HEK293 (cell line): ENCODE results near the gene KCTD1.

Source experiments
- AEBP2 ChIP-seq: fragments of 450-650 bp; formaldehyde crosslinking; IDR thresholded peaks from 2 replicates; pipeline ENCODE4 v1.5.1; 2016; ENCODE audit warnings: missing biosample characterization, missing genetic modification characterization, borderline replicate concordance
- BCL6B ChIP-seq: fragments of 450-650 bp; formaldehyde crosslinking; IDR thresholded peaks from 2 replicates; pipeline ENCODE4 v1.5.1; 2017; ENCODE audit warnings: missing biosample characterization, missing genetic modification characterization
- FEZF1 ChIP-seq: fragments of 450-650 bp; formaldehyde crosslinking; IDR thresholded peaks from 2 replicates; pipeline ENCODE4 v1.5.1; 2016; ENCODE audit warnings: missing biosample characterization, missing genetic modification characterization
- KLF8 ChIP-seq: fragments of 450-650 bp; formaldehyde crosslinking; IDR thresholded peaks from 2 replicates; pipeline ENCODE4 v1.5.1; 2016; ENCODE audit warnings: missing biosample characterization, missing genetic modification characterization
- PRDM4 ChIP-seq: fragments of 450-650 bp; formaldehyde crosslinking; IDR thresholded peaks from 2 replicates; pipeline ENCODE4 v1.5.1; 2017; ENCODE audit warnings: missing biosample characterization, missing genetic modification characterization
- RBAK ChIP-seq: fragments of 450-650 bp; formaldehyde crosslinking; IDR thresholded peaks from 2 replicates; pipeline ENCODE4 v1.5.1; 2016; ENCODE audit warnings: missing biosample characterization, missing genetic modification characterization
- REPIN1 ChIP-seq: fragments of 450-650 bp; formaldehyde crosslinking; IDR thresholded peaks from 2 replicates; pipeline ENCODE4 v1.5.1; 2017; ENCODE audit warnings: missing biosample characterization, missing genetic modification characterization, low read depth
- REST ChIP-seq: fragments of 450-650 bp; formaldehyde crosslinking; IDR thresholded peaks from 2 replicates; pipeline ENCODE4 v1.5.1; 2016; ENCODE audit warnings: missing biosample characterization, missing genetic modification characterization
- SCRT2 ChIP-seq: fragments of 450-650 bp; formaldehyde crosslinking; IDR thresholded peaks from 2 replicates; pipeline ENCODE4 v1.5.1; 2016; ENCODE audit warnings: missing biosample characterization, missing genetic modification characterization
- YY2 ChIP-seq: fragments of 450-650 bp; formaldehyde crosslinking; IDR thresholded peaks from 2 replicates; pipeline ENCODE4 v1.5.1; 2016; ENCODE audit warnings: missing biosample characterization, missing genetic modification characterization
- ZBTB17 ChIP-seq: fragments of 450-650 bp; formaldehyde crosslinking; IDR thresholded peaks from 2 replicates; pipeline ENCODE4 v1.5.1; 2016; ENCODE audit warnings: missing biosample characterization, missing genetic modification characterization
- ZBTB21 ChIP-seq: fragments of 450-650 bp; formaldehyde crosslinking; IDR thresholded peaks from 2 replicates; pipeline ENCODE4 v1.5.1; 2017; ENCODE audit warnings: missing biosample characterization, missing genetic modification characterization
- ZFHX2 ChIP-seq: fragments of 450-650 bp; formaldehyde crosslinking; conservative IDR thresholded peaks from 2 replicates; pipeline ENCODE4 v1.5.1; 2016; ENCODE audit warnings: missing biosample characterization, missing genetic modification characterization
- ZNF112 ChIP-seq: fragments of 450-650 bp; formaldehyde crosslinking; IDR thresholded peaks from 2 replicates; pipeline ENCODE4 v1.5.0; 2017; ENCODE audit warnings: missing biosample characterization, missing genetic modification characterization
- ZNF114 ChIP-seq: fragments of 450-650 bp; formaldehyde crosslinking; IDR thresholded peaks from 2 replicates; pipeline ENCODE4 v1.5.0; 2017; ENCODE audit warnings: missing biosample characterization, missing genetic modification characterization
- ZNF121 ChIP-seq: fragments of 450-650 bp; formaldehyde crosslinking; IDR thresholded peaks from 2 replicates; pipeline ENCODE4 v1.5.1; 2016; ENCODE audit warnings: missing biosample characterization, missing genetic modification characterization
- ZNF266 ChIP-seq: fragments of 450-650 bp; formaldehyde crosslinking; IDR thresholded peaks from 2 replicates; pipeline ENCODE4 v1.5.1; 2016; ENCODE audit warnings: missing biosample characterization, missing genetic modification characterization, low read depth
- ZNF274 ChIP-seq, 2 experiments: fragments of 200-500 bp in 1 of 2; fragments of 450-650 bp in 1 of 2; sonication (Bioruptor generic) in 1 of 2; formaldehyde crosslinking in 1 of 2; IDR thresholded peaks; 2 replicates each; pipeline versions ENCODE4 v1.5.1 to v1.6.1; 2014 to 2016; ENCODE audit warnings: borderline replicate concordance in 1 of 2, inconsistent platforms in 1 of 2, low read length in 1 of 2, missing biosample characterization in 1 of 2, missing genetic modification characterization in 1 of 2
- ZNF292 ChIP-seq: fragments of 450-650 bp; formaldehyde crosslinking; IDR thresholded peaks from 2 replicates; pipeline ENCODE4 v1.5.1; 2016; ENCODE audit warnings: low read depth, missing biosample characterization, missing genetic modification characterization, borderline replicate concordance
- ZNF335 ChIP-seq: fragments of 450-650 bp; formaldehyde crosslinking; conservative IDR thresholded peaks from 2 replicates; pipeline ENCODE4 v1.5.1; 2016; ENCODE audit warnings: missing biosample characterization, missing genetic modification characterization
- ZNF404 ChIP-seq: fragments of 450-650 bp; formaldehyde crosslinking; IDR thresholded peaks from 2 replicates; pipeline ENCODE4 v1.5.1; 2017; ENCODE audit warnings: missing biosample characterization, missing genetic modification characterization
- ZNF423 ChIP-seq: fragments of 450-650 bp; formaldehyde crosslinking; IDR thresholded peaks from 2 replicates; pipeline ENCODE4 v1.5.1; 2016; ENCODE audit warnings: missing biosample characterization, missing genetic modification characterization
- ZNF433 ChIP-seq: fragments of 450-650 bp; formaldehyde crosslinking; IDR thresholded peaks from 2 replicates; pipeline ENCODE4 v1.5.1; 2016; ENCODE audit warnings: missing biosample characterization, missing genetic modification characterization, low read depth
- ZNF514 ChIP-seq: fragments of 450-650 bp; formaldehyde crosslinking; IDR thresholded peaks from 2 replicates; pipeline ENCODE4 v1.5.1; 2016; ENCODE audit warnings: missing biosample characterization, missing genetic modification characterization
- ZNF549 ChIP-seq: fragments of 450-650 bp; IDR thresholded peaks from 2 replicates; pipeline ENCODE4 v1.5.1; 2018; ENCODE audit warnings: missing biosample characterization, missing genetic modification characterization, mild to moderate bottlenecking, inconsistent platforms, moderate library complexity
- ZNF585B ChIP-seq: fragments of 450-650 bp; formaldehyde crosslinking; IDR thresholded peaks from 2 replicates; pipeline ENCODE4 v1.5.1; 2016; ENCODE audit warnings: missing biosample characterization, missing genetic modification characterization
- ZNF610 ChIP-seq: fragments of 450-650 bp; formaldehyde crosslinking; IDR thresholded peaks from 2 replicates; pipeline ENCODE4 v1.5.1; 2016; ENCODE audit warnings: missing biosample characterization, missing genetic modification characterization, borderline replicate concordance
- ZNF670 ChIP-seq: fragments of 450-650 bp; formaldehyde crosslinking; IDR thresholded peaks from 2 replicates; pipeline ENCODE4 v1.5.1; 2016; ENCODE audit warnings: missing biosample characterization, missing genetic modification characterization, low read depth
- ZNF76 ChIP-seq: fragments of 450-650 bp; formaldehyde crosslinking; IDR thresholded peaks from 2 replicates; pipeline ENCODE4; 2016; ENCODE audit warnings: low read depth, missing biosample characterization, missing genetic modification characterization, borderline replicate concordance
- ZNF777 ChIP-seq: fragments of 450-650 bp; formaldehyde crosslinking; IDR thresholded peaks from 2 replicates; pipeline ENCODE4 v1.5.1; 2017; ENCODE audit warnings: missing biosample characterization, missing genetic modification characterization, borderline replicate concordance
- ZXDB ChIP-seq: fragments of 450-650 bp; formaldehyde crosslinking; IDR thresholded peaks from 2 replicates; pipeline ENCODE4 v1.5.1; 2016; ENCODE audit warnings: missing biosample characterization, missing genetic modification characterization

The KCTD1 gene

DNA sequence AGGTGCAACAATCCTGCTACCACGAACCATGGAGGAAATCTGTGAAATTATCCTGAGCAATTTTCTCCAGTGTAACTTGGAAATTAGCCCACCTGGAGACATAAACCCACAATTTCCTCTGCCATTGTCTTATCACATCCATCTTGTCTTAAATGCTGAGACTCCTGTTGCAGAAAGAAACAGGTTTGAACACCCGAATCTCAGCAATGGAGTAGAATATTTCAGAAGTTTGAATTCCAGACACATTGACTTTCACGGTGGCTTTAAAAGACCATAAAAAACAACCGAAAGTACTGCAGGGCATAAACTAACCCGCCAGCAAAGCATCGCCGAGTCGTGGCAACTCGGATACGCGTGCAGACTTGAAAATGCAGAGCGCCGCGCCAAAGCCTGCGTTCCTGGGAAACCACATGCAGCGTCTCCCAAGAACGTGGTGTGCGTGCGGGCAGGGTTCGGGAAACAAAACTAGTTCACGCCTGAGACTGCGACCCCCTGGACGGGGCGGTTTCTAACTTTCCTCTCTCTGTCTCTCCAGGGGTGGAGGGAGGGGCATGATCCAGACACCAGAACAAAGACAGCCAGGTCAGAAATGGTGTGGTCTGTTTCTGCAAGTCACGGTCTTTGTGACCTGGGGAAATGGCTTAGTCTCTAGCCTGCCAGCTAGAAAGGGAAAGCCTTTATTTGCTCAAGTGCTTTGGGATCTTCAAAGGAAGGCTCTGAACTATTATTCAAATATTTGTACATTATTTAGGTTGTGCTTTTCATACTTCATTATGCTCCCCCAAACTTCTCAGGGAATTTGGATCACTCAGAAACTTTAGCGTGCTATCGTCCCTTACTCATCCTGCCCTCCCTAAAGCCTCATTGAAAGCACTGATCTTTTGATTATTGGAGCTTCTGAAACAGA lies 26.9 kb upstream of the KCTD1 start (continued):
- TF ChIP-seq ZNF292 (tag by site-specific recombination) (no peak), REST (tag by site-specific recombination) (no peak), ZNF114 (tag by site-specific recombination) (no peak), ZBTB17 (tag by site-specific recombination) (peak; percentile 48), ZNF670 (tag by site-specific recombination) (no peak), ZNF777 (tag by site-specific recombination) (peak; percentile 56; the same call in 1 of the 2 replicates), ZXDB (peak; percentile 38; the same call in 1 of the 2 replicates), BCL6B (no peak), ZNF610 (peak; percentile 57; the same call in 1 of the 2 replicates), ZNF423 (0 out of 2 replicates have a peak, but pooled peaks have one; percentile 50), ZNF514 (tag by site-specific recombination) (no peak), ZNF76 (tag by site-specific recombination) (no peak), ZNF274 (IDR thresholded peaks at IDR 0.05; ENCODE audit: low read length) (no peak), ZNF274 (tag by site-specific recombination; IDR thresholded peaks at IDR 0.05; ENCODE audit: borderline replicate concordance) (no peak), ZNF335 (tag by site-specific recombination) (peak; percentile 79), ZNF404 (tag by site-specific recombination) (no peak), KLF8 (tag by site-specific recombination) (no peak), ZNF433 (no peak), ZBTB21 (tag by site-specific recombination) (no peak), ZFHX2 (tag by site-specific recombination) (no peak), REPIN1 (tag by site-specific recombination) (no peak), ZNF112 (tag by site-specific recombination) (no peak), ZNF121 (no peak), PRDM4 (peak; percentile 84), SCRT2 (tag by site-specific recombination) (peak; percentile 56; the same call in 1 of the 2 replicates), FEZF1 (tag by site-specific recombination) (peak; percentile 47), ZNF266 (tag by site-specific recombination) (no peak), AEBP2 (tag by site-specific recombination) (no peak), RBAK (tag by site-specific recombination) (no peak), ZNF549 (tag by site-specific recombination) (no peak), YY2 (tag by site-specific recombination) (no peak), ZNF585B (tag by site-specific recombination) (no peak)
